Transverse colon (tissue), 3 donors: ENCODE measurements around the gene PNKD.

Source experiments
- CTCF ChIP-seq, 5 experiments: fragments of 200-600 bp in 3 of 5; fragments of 450-650 bp in 2 of 5; sonication (generic) in 3 of 5; IDR thresholded peaks; 1 replicate in 2 of 5; 2 replicates in 3 of 5; pipeline ENCODE4 v1.5.1; 2016 to 2017; ENCODE audit warnings: antibody characterized with exemption in 5 of 5, inconsistent platforms in 3 of 5, mild to moderate bottlenecking in 2 of 5, moderate library complexity in 1 of 5
- POLR2A ChIP-seq: fragments of 450-650 bp; IDR thresholded peaks from one replicate; pipeline ENCODE4 v1.6.1; 2016; ENCODE audit warnings: antibody characterized with exemption, mild to moderate bottlenecking, moderate library complexity

- TF ChIP-seq POLR2A, result no peak
- TF ChIP-seq CTCF (IDR thresholded peaks at IDR 0.05), result no peak
These were observed 73.9 kb downstream of the PNKD start for GRCh38 chr2:218344090-218344754.
